T-helper 2 cell treated with Interferon-gamma antibody and Interleukin-4, amounts not matched to agents 5 μg/mL and 100 μg/mL, for 36 hours (primary cell): ENCODE data around the gene COL4A2.

Experiments used
- DNase-seq: peaks from one replicate; pipeline ENCODE4 v3.0.0; 2021; ENCODE audit warnings: low spot score
- H3K27ac Mint-ChIP-seq: one replicate; pipeline ENCODE4 v1.8.0; 2021; ENCODE audit warnings: mild to moderate bottlenecking, mixed read lengths
- H3K27me3 Mint-ChIP-seq: one replicate; pipeline ENCODE4 v1.8.0; 2021; ENCODE audit warnings: low read depth, mixed read lengths
- H3K36me3 Mint-ChIP-seq: one replicate; pipeline ENCODE4 v1.8.0; 2021; ENCODE audit warnings: low read depth, mixed read lengths
- H3K4me1 Mint-ChIP-seq: one replicate; pipeline ENCODE4 v1.8.0; 2021; ENCODE audit warnings: low read depth, mixed read lengths
- H3K4me3 Mint-ChIP-seq: one replicate; pipeline ENCODE4 v1.8.0; 2022; ENCODE audit warnings: mild to moderate bottlenecking, moderate library complexity, mixed read lengths
- H3K9me3 Mint-ChIP-seq: one replicate; pipeline ENCODE4 v1.8.0; 2021; ENCODE audit warnings: mixed read lengths

Gene COL4A2

GRCh38 chr13:110500341-110500740 lies 193.3 kb downstream of the COL4A2 start:
- Mint-ChIP-seq H3K27ac (no peak overlapping the region), H3K9me3 (no peaks in the 10 kb centered on the region), H3K4me3 (no peak overlapping the region), H3K27me3 (no peaks in the 10 kb centered on the region), H3K4me1 (no peaks in the 10 kb centered on the region), H3K36me3 (no peaks in the 10 kb centered on the region)
- DNase-seq = no peak

- no peak overlapping the region for H3K27ac Mint-ChIP-seq
- H3K9me3 Mint-ChIP-seq = no peaks in the 10 kb centered on the region
- H3K4me3 Mint-ChIP-seq = no peak overlapping the region
- no peaks in the 10 kb centered on the region for H3K27me3 Mint-ChIP-seq
- no peaks in the 10 kb centered on the region for H3K4me1 Mint-ChIP-seq
- DNase-seq = no peak
- H3K36me3 Mint-ChIP-seq = no peaks in the 10 kb centered on the region
Measured at GRCh38 chr13:110501188-110501587, 194.1 kb downstream of the COL4A2 start.

GRCh38 chr13:110503037-110503901 lies 196.2 kb downstream of the COL4A2 start:
- H3K27ac Mint-ChIP-seq = no peak overlapping the region
- no peak overlapping the region for H3K4me3 Mint-ChIP-seq
- no peak for DNase-seq

GRCh38 chr13:110503979-110504499 lies 197.0 kb downstream of the COL4A2 start:
- Mint-ChIP-seq H3K27me3 (no peaks in the 10 kb centered on the region), H3K27ac (no peak overlapping the region), H3K36me3 (no peaks in the 10 kb centered on the region), H3K4me3 (no peak overlapping the region), H3K9me3 (no peaks in the 10 kb centered on the region), H3K4me1 (no peaks in the 10 kb centered on the region)
- DNase-seq = no peak

More at GRCh38 chr13:110503037-110503901, 196.2 kb downstream of the COL4A2 start:
- no peaks in the 10 kb centered on the region for H3K27me3 Mint-ChIP-seq
- no peaks in the 10 kb centered on the region for H3K36me3 Mint-ChIP-seq
- no peaks in the 10 kb centered on the region for H3K9me3 Mint-ChIP-seq
- no peaks in the 10 kb centered on the region for H3K4me1 Mint-ChIP-seq

GRCh38 chr13:110505594-110505993 lies 198.5 kb downstream of the COL4A2 start:
- DNase-seq = no peak
- H3K27me3 Mint-ChIP-seq = no peaks in the 10 kb centered on the region
- H3K27ac Mint-ChIP-seq = no peak overlapping the region
- no peak overlapping the region for H3K4me3 Mint-ChIP-seq
- H3K4me1 Mint-ChIP-seq = no peaks in the 10 kb centered on the region
- no peaks in the 10 kb centered on the region for H3K36me3 Mint-ChIP-seq
- H3K9me3 Mint-ChIP-seq = no peaks in the 10 kb centered on the region

GRCh38 chr13:110506396-110506795 lies 199.3 kb downstream of the COL4A2 start:
- Mint-ChIP-seq H3K4me3 (no peak overlapping the region), H3K4me1 (no peaks in the 10 kb centered on the region), H3K9me3 (no peaks in the 10 kb centered on the region), H3K36me3 (no peaks in the 10 kb centered on the region), H3K27me3 (no peaks in the 10 kb centered on the region), H3K27ac (no peak overlapping the region)
- DNase-seq = no peak

GRCh38 chr13:110506859-110507566 lies 199.9 kb downstream of the COL4A2 start:
- Mint-ChIP-seq H3K4me3 (no peak overlapping the region), H3K36me3 (no peaks in the 10 kb centered on the region), H3K9me3 (no peaks in the 10 kb centered on the region), H3K27ac (no peak overlapping the region), H3K27me3 (no peaks in the 10 kb centered on the region), H3K4me1 (no peaks in the 10 kb centered on the region)
- DNase-seq = no peak

GRCh38 chr13:110507678-110508381 lies 200.7 kb downstream of the COL4A2 start:
- Mint-ChIP-seq H3K4me1 (no peaks in the 10 kb centered on the region), H3K27me3 (no peaks in the 10 kb centered on the region), H3K4me3 (no peak overlapping the region), H3K9me3 (no peaks in the 10 kb centered on the region), H3K36me3 (no peaks in the 10 kb centered on the region), H3K27ac (no peak overlapping the region)
- no peak for DNase-seq

- Mint-ChIP-seq H3K9me3 (no peaks in the 10 kb centered on the region), H3K27me3 (no peaks in the 10 kb centered on the region), H3K27ac (no peak overlapping the region), H3K4me1 (no peaks in the 10 kb centered on the region), H3K36me3 (no peaks in the 10 kb centered on the region), H3K4me3 (no peak overlapping the region)
- DNase-seq = no peak
Measured at GRCh38 chr13:110509478-110509926, 202.4 kb downstream of the COL4A2 start.

GRCh38 chr13:110509971-110510786 lies 203.1 kb downstream of the COL4A2 start:
- no peak overlapping the region for H3K4me3 Mint-ChIP-seq
- H3K4me1 Mint-ChIP-seq = no peaks in the 10 kb centered on the region
- H3K36me3 Mint-ChIP-seq = no peaks in the 10 kb centered on the region
- no peak for DNase-seq
- no peaks in the 10 kb centered on the region for H3K27me3 Mint-ChIP-seq
- no peaks in the 10 kb centered on the region for H3K9me3 Mint-ChIP-seq
- H3K27ac Mint-ChIP-seq = no peak overlapping the region

- no peak for DNase-seq
- Mint-ChIP-seq H3K27ac (no peak overlapping the region), H3K27me3 (no peaks in the 10 kb centered on the region), H3K36me3 (no peaks in the 10 kb centered on the region), H3K4me3 (no peak overlapping the region), H3K4me1 (no peaks in the 10 kb centered on the region), H3K9me3 (no peaks in the 10 kb centered on the region)
Measured at GRCh38 chr13:110511509-110512181, 204.6 kb downstream of the COL4A2 start.

GRCh38 chr13:110512198-110512740 lies 205.2 kb downstream of the COL4A2 start:
- Mint-ChIP-seq H3K9me3 (no peaks in the 10 kb centered on the region), H3K4me1 (no peaks in the 10 kb centered on the region), H3K27me3 (no peaks in the 10 kb centered on the region), H3K27ac (no peak overlapping the region), H3K36me3 (no peaks in the 10 kb centered on the region), H3K4me3 (no peak overlapping the region)
- no peak for DNase-seq
